NB4 (cell line): Measurements from ENCODE around the gene CLDN2.

ENCODE experiments used
- DNase-seq: peaks from one replicate; pipeline ENCODE4 v3.0.0; 2010; ENCODE audit warnings: low read depth
- H3K4me3 ChIP-seq: one replicate; pipeline ENCODE4 v1.5.1; 2011; ENCODE audit warnings: mild to moderate bottlenecking, low read depth, low read length, moderate library complexity
- CTCF ChIP-seq: IDR thresholded peaks from one replicate; pipeline ENCODE4 v1.5.1; 2012; ENCODE audit warnings: low read depth, low read length
- MAX ChIP-seq: IDR thresholded peaks from 2 replicates; pipeline ENCODE4 v1.6.1; 2011; ENCODE audit warnings: low read depth, low read length
- MYC ChIP-seq: IDR thresholded peaks from 2 replicates; pipeline ENCODE4 v1.6.1; 2011; ENCODE audit warnings: low read depth, low read length
- POLR2A ChIP-seq: IDR thresholded peaks from 2 replicates; pipeline ENCODE4 v1.6.1; 2011; ENCODE audit warnings: mild to moderate bottlenecking; ENCODE audit not compliant: insufficient read length; ENCODE audit errors: extremely low read depth

The CLDN2 gene

GRCh38 chrX:106905064-106905708, 15.0 kb upstream of the CLDN2 start:
- DNase-seq, result no peak
- no peak for TF ChIP-seq MAX
- no peak for TF ChIP-seq MYC
- TF ChIP-seq CTCF, result no peak
- TF ChIP-seq POLR2A, result no peak
- H3K4me3 ChIP-seq, result no peak overlapping the region

DNA sequence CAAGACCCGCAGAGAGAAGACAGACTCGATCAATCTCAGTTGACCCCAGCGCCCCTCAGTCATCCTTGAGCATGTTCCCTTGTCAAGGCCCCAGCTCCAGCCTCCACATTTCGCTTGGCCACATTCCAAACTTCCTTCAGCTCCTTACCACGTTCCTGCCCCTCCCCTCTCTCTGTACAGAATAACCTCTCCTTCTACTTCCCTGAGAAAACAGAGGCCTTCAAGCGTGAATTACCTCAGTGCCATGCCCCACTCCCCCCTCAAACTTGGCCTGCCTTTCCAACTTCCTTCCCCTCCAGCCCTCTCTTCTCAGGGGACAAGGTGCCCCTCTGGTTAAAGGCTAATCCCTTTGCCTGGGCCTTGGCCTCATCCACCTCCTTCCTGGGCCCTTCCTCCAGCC, 13.8 kb upstream of the CLDN2 start:
- no peak for TF ChIP-seq MYC
- no peak for TF ChIP-seq CTCF
- TF ChIP-seq POLR2A, result no peak
- no peak for TF ChIP-seq MAX
- no peak for DNase-seq

GRCh38 chrX:106912864-106913263, 7.3 kb upstream of the CLDN2 start:
- H3K4me3 ChIP-seq, result no peak overlapping the region
- TF ChIP-seq MAX (no peak), POLR2A (no peak), CTCF (no peak), MYC (no peak)
- no peak for DNase-seq

More for the DNA sequence above, 13.8 kb upstream of the CLDN2 start:
- H3K4me3 ChIP-seq, result no peak overlapping the region

DNA sequence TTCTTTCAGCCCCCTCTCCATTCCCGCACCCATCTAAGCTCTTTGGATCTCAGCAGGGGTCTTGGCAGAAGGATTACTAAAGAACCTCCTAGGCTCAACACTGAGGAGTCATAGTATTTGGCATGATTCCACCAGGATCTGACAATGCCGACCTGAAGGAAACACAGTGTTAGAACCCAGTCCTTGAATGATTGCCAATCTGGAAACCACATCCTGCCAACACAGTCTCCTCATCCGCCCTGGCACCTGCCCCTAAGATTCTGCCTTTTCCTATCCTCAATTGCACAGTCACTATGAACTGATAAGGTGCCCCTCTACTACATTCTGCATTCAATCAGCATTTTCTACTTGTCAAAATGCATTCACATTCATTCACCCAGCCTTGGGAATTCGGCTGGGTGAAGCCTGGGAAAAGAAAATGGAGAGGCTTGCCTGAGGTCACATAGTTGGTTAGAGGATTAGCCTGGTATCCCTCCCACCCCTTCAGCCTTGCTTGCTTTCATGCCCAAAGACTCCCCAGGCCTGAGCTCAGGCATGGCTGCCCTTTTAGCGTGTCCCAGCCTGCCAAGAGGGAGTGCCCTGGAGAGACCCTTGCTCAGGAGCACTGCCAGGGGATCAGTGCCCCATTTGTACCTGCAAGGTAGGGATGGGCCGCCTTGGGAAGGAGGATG, 2.2 kb upstream of the CLDN2 start:
- no peak for DNase-seq
- no peak for TF ChIP-seq CTCF
- TF ChIP-seq MYC, result no peak
- TF ChIP-seq POLR2A, result no peak
- TF ChIP-seq MAX, result no peak
- no peak overlapping the region for H3K4me3 ChIP-seq

DNA sequence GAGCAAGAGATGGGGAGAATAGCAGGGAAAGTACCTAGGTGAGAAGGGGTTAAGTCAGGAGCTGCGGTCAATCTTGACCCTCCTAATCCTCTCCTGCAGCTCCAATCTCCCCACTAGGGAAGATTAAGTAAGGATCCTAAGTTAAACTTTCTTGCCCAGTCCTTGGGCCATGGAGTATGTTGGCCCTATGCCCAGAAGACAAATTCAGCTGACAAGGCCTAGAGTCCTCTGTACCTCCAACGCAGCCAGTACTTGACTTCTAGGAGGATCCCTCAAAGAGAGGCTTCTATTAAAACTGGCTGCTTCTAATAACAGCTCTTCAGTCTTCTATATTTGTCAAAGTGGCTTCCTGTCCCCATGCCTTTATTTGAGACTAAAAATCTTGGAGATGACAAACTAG, 1.4 kb downstream of the CLDN2 start:
- no peak for DNase-seq

More for the DNA sequence above, 1.4 kb downstream of the CLDN2 start:
- H3K4me3 ChIP-seq, result no peak overlapping the region
- TF ChIP-seq MAX (no peak), MYC (no peak), CTCF (no peak), POLR2A (no peak)
